ENCODE data around the gene IL12RB2.

The IL12RB2 gene

GRCh38 chr1:67359592-67359991 is 51.9 kb downstream of the IL12RB2 start:
- Histone ChIP-seq H3K9me3 (ENCODE audit: low read length) (no peaks in the 10 kb centered on the region), H3K79me2 (ENCODE audit: insufficient read depth, low read length) (no peaks in the 10 kb centered on the region), H3K36me3 (ENCODE audit: insufficient read depth, low read length) (no peaks in the 10 kb centered on the region), H3K9me2 (ENCODE audit: low read depth, low read length) (no peaks in the 10 kb centered on the region), H3K4me3 (ENCODE audit: low read depth, low read length, poor library complexity, severe bottlenecking) (no peak overlapping the region), H3K27me3 (ENCODE audit: insufficient read depth, low read length) (no peaks in the 10 kb centered on the region), H3K27ac (ENCODE audit: low read depth, low read length, poor library complexity, severe bottlenecking) (no peak overlapping the region), H4K20me1 (ENCODE audit: insufficient read depth, low read length) (no peaks in the 10 kb centered on the region), H2AFZ (ENCODE audit: low read length) (no peak overlapping the region), H3K9ac (ENCODE audit: low read length) (no peak overlapping the region), H3K4me2 (ENCODE audit: low read length) (no peak overlapping the region), H3F3A (ENCODE audit: insufficient read depth, low read length) (no peaks in the 10 kb centered on the region), H3K4me1 (ENCODE audit: insufficient read depth, low read length, severe bottlenecking) (no peaks in the 10 kb centered on the region)
- TF ChIP-seq, protein P1, sequence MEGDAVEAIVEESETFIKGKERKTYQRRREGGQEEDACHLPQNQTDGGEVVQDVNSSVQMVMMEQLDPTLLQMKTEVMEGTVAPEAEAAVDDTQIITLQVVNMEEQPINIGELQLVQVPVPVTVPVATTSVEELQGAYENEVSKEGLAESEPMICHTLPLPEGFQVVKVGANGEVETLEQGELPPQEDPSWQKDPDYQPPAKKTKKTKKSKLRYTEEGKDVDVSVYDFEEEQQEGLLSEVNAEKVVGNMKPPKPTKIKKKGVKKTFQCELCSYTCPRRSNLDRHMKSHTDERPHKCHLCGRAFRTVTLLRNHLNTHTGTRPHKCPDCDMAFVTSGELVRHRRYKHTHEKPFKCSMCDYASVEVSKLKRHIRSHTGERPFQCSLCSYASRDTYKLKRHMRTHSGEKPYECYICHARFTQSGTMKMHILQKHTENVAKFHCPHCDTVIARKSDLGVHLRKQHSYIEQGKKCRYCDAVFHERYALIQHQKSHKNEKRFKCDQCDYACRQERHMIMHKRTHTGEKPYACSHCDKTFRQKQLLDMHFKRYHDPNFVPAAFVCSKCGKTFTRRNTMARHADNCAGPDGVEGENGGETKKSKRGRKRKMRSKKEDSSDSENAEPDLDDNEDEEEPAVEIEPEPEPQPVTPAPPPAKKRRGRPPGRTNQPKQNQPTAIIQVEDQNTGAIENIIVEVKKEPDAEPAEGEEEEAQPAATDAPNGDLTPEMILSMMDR (IDR thresholded peaks at IDR 0.05; ENCODE audit: low read length), result no peak
- no peak for TF ChIP-seq EZH2 (IDR thresholded peaks at IDR 0.05; ENCODE audit: borderline replicate concordance, low read length)

DNA sequence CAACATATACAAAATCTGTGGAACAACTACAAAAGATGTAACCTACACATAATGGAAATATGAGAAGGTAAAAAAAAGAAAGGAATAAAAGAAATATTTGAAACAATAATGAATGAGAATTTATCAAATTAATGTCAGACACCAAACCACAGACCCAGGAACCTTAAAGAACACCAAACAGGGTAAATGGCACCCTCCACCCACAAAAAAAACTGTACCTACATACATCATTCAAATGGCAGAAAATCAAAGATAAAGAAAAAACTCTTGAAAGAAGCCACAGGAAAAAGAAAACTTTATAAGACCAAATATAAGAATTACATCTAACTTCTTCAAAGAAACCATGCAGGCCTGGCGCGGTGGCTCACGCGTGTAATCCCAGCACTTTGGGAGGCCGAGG is 54.0 kb downstream of the IL12RB2 start:
- H3K27ac ChIP-seq (ENCODE audit: low read depth, low read length, poor library complexity, severe bottlenecking), result no peak overlapping the region
- H3F3A ChIP-seq (ENCODE audit: insufficient read depth, low read length), result no peaks in the 10 kb centered on the region
- no peaks in the 10 kb centered on the region for H3K4me1 ChIP-seq (ENCODE audit: insufficient read depth, low read length, severe bottlenecking)
- H2AFZ ChIP-seq (ENCODE audit: low read length), result no peak overlapping the region
- H3K79me2 ChIP-seq (ENCODE audit: insufficient read depth, low read length), result no peaks in the 10 kb centered on the region
- H4K20me1 ChIP-seq (ENCODE audit: insufficient read depth, low read length), result no peaks in the 10 kb centered on the region
- no peak overlapping the region for H3K9ac ChIP-seq (ENCODE audit: low read length)
- H3K4me2 ChIP-seq (ENCODE audit: low read length), result no peak overlapping the region
- H3K9me3 ChIP-seq (ENCODE audit: low read length), result no peaks in the 10 kb centered on the region
- no peaks in the 10 kb centered on the region for H3K9me2 ChIP-seq (ENCODE audit: low read depth, low read length)
- no peaks in the 10 kb centered on the region for H3K27me3 ChIP-seq (ENCODE audit: insufficient read depth, low read length)
- TF ChIP-seq EZH2 (IDR thresholded peaks at IDR 0.05; ENCODE audit: borderline replicate concordance, low read length), result no peak
- TF ChIP-seq, protein P1 (IDR thresholded peaks at IDR 0.05; ENCODE audit: low read length), result no peak
- H3K36me3 ChIP-seq (ENCODE audit: insufficient read depth, low read length), result no peaks in the 10 kb centered on the region
- H3K4me3 ChIP-seq (ENCODE audit: low read depth, low read length, poor library complexity, severe bottlenecking), result no peak overlapping the region

GRCh38 chr1:67367370-67368045 is 59.8 kb downstream of the IL12RB2 start:
- no peak overlapping the region for H3K27ac ChIP-seq (ENCODE audit: low read depth, low read length, poor library complexity, severe bottlenecking)
- no peak overlapping the region for H3K9ac ChIP-seq (ENCODE audit: low read length)
- no peaks in the 10 kb centered on the region for H3K9me3 ChIP-seq (ENCODE audit: low read length)
- no peaks in the 10 kb centered on the region for H3K4me1 ChIP-seq (ENCODE audit: insufficient read depth, low read length, severe bottlenecking)
- TF ChIP-seq EZH2 (IDR thresholded peaks at IDR 0.05; ENCODE audit: borderline replicate concordance, low read length), result no peak
- TF ChIP-seq, protein P1 (IDR thresholded peaks at IDR 0.05; ENCODE audit: low read length), result no peak
- H3F3A ChIP-seq (ENCODE audit: insufficient read depth, low read length), result no peaks in the 10 kb centered on the region
- no peaks in the 10 kb centered on the region for H3K27me3 ChIP-seq (ENCODE audit: insufficient read depth, low read length)
- no peaks in the 10 kb centered on the region for H3K79me2 ChIP-seq (ENCODE audit: insufficient read depth, low read length)
- no peak overlapping the region for H3K4me2 ChIP-seq (ENCODE audit: low read length)
- H3K9me2 ChIP-seq (ENCODE audit: low read depth, low read length), result no peaks in the 10 kb centered on the region
- H4K20me1 ChIP-seq (ENCODE audit: insufficient read depth, low read length), result no peaks in the 10 kb centered on the region
- no peak overlapping the region for H2AFZ ChIP-seq (ENCODE audit: low read length)
- H3K4me3 ChIP-seq (ENCODE audit: low read depth, low read length, poor library complexity, severe bottlenecking), result no peak overlapping the region
- no peaks in the 10 kb centered on the region for H3K36me3 ChIP-seq (ENCODE audit: insufficient read depth, low read length)
